DMS79 (cell line): ENCODE measurements around the gene IRF2BPL.

ENCODE experiments used
- DNase-seq: peaks from one replicate; lab custom pipeline; 2025; lab: John Stamatoyannopoulos, UW

The IRF2BPL gene

GRCh38 chr14:77028384-77029231 is at the start of gene IRF2BPL:
Gene IRF2BPL (minus strand): TSS chr14:77028708. CDS start chr14:77027792, 916 bp downstream.
- DNase-seq, result peak; percentile 96

GRCh38 chr14:77077040-77077439 is 48.5 kb upstream of the IRF2BPL start:
- no peak for DNase-seq

GRCh38 chr14:77076113-77076631 is 47.7 kb upstream of the IRF2BPL start:
- no peak for DNase-seq

GRCh38 chr14:77074969-77075368 is 46.5 kb upstream of the IRF2BPL start:
- no peak for DNase-seq

- DNase-seq, result no peak
Observed at GRCh38 chr14:77071938-77072388, 43.5 kb upstream of the IRF2BPL start.

- DNase-seq, result no peak
Observed at GRCh38 chr14:77069551-77069950, 41.0 kb upstream of the IRF2BPL start.

- no peak for DNase-seq
Observed at GRCh38 chr14:77068517-77069200, 40.2 kb upstream of the IRF2BPL start.

- peak; percentile 78 for DNase-seq
Observed at GRCh38 chr14:77067632-77068516, 39.4 kb upstream of the IRF2BPL start.

GRCh38 chr14:77066578-77067172 is 38.2 kb upstream of the IRF2BPL start:
- no peak for DNase-seq

GRCh38 chr14:77065851-77066577 is 37.5 kb upstream of the IRF2BPL start:
- DNase-seq, result no peak

GRCh38 chr14:77064521-77065178 is 36.1 kb upstream of the IRF2BPL start:
- DNase-seq, result no peak

- no peak for DNase-seq
Observed at GRCh38 chr14:77063571-77064171, 35.2 kb upstream of the IRF2BPL start.

GRCh38 chr14:77062261-77062660 is 33.8 kb upstream of the IRF2BPL start:
- no peak for DNase-seq

GRCh38 chr14:77061630-77062257 is 33.2 kb upstream of the IRF2BPL start:
- DNase-seq, result no peak

- no peak for DNase-seq
Observed at GRCh38 chr14:77059276-77059915, 30.9 kb upstream of the IRF2BPL start.

- no peak for DNase-seq
Observed at GRCh38 chr14:77058785-77059184, 30.3 kb upstream of the IRF2BPL start.

- no peak for DNase-seq
Observed at GRCh38 chr14:77058117-77058516, 29.6 kb upstream of the IRF2BPL start.

- DNase-seq, result no peak
Observed at GRCh38 chr14:77055981-77056380, 27.5 kb upstream of the IRF2BPL start.

- no peak for DNase-seq
Observed at GRCh38 chr14:77055306-77055705, 26.8 kb upstream of the IRF2BPL start.
